AG04450 (cell line): ENCODE measurements around the gene TEKT3. TPM values are rescaled to one million over a fixed set of nuclear protein-coding genes. Genes with fewer than 3 reads are reported as not detected.

Experiments used
- CTCF ChIA-PET: fragments of 300-600, 350-600 bp; formaldehyde crosslinking; extraction: SDS; loops from one replicate; lab custom pipeline; 2022; ENCODE audit warnings: antibody characterized with exemption, inconsistent platforms; lab: Charles Lee
- POLR2A ChIA-PET: fragments of 350-600 bp; formaldehyde crosslinking; extraction: SDS; loops from one replicate; lab custom pipeline; 2021; ENCODE audit warnings: antibody characterized with exemption, inconsistent platforms; lab: Yijun Ruan, JAX
- DNase-seq: peaks from one replicate; pipeline ENCODE4 v3.0.0-alpha.2; 2011; ENCODE audit warnings: low read depth, low spot score
- H3K27ac ChIP-seq: one replicate; pipeline ENCODE4 v1.5.1; 2012; ENCODE audit warnings: low read depth, low read length, control low read depth
- H3K27me3 ChIP-seq: one replicate; pipeline ENCODE4 v1.6.0; 2012; ENCODE audit warnings: low read length; ENCODE audit not compliant: control insufficient read depth, insufficient read depth
- H3K4me3 ChIP-seq: 2 replicates; pipeline ENCODE4 v1.5.1; 2011; ENCODE audit warnings: mild to moderate bottlenecking, low read depth, low read length, control low read depth
- H3K9me3 ChIP-seq: 2 replicates; pipeline ENCODE4 v1.5.1; 2012; ENCODE audit warnings: low read length; ENCODE audit not compliant: control insufficient read depth, insufficient read depth
- CTCF ChIP-seq: IDR thresholded peaks from 2 replicates; pipeline ENCODE4 v1.5.1; 2011; ENCODE audit warnings: low read depth, low read length, control low read depth, inconsistent platforms
- polyA plus RNA-seq: library from polyadenylated mRNA; depleted of rRNA; stranded (reverse); fragments of >200 nt; gene quantifications from 2 replicates; pipeline ENCODE4 v1.2.3, GENCODE V29; 2011

The TEKT3 gene
- polyA plus RNA-seq, 1 experiment: 0.69 TPM

GRCh38 chr17:15378243-15378642 lies 36.8 kb upstream of the TEKT3 start:
- Histone ChIP-seq H3K4me3 (no peak overlapping the region), H3K27ac (no peak overlapping the region), H3K9me3 (no peaks in the 10 kb centered on the region), H3K27me3 (no peaks in the 10 kb centered on the region)
- no peak for DNase-seq
- ChIA-PET CTCF (interaction anchor here (2.1 to 2.2 kb wide), 2 partner anchors 115 to 125 kb away, joined by 6 to 9 read pairs; no protein-coding TSS in a partner anchor), POLR2A (interaction anchor here (0.9 to 1.0 kb wide), 2 partner anchors 31 to 118 kb away, joined by 4 to 7 read pairs; no protein-coding TSS in a partner anchor)
- TF ChIP-seq CTCF: no peak

GRCh38 chr17:15377616-15378015 lies 36.2 kb upstream of the TEKT3 start:
- ChIA-PET POLR2A (interaction anchor here (0.9 to 1.0 kb wide), 2 partner anchors 32 to 86 kb away, joined by 3 to 4 read pairs; no protein-coding TSS in a partner anchor), CTCF (interaction anchor here (0.5 to 2.2 kb wide), 3 partner anchors 56 to 125 kb away, joined by 3 to 9 read pairs (median 6); no protein-coding TSS in a partner anchor)
- no peak overlapping the region for H3K27ac ChIP-seq
- H3K9me3 ChIP-seq: no peaks in the 10 kb centered on the region
- TF ChIP-seq CTCF: no peak
- peak; percentile 13 for DNase-seq
- no peaks in the 10 kb centered on the region for H3K27me3 ChIP-seq
- H3K4me3 ChIP-seq: no peak overlapping the region

- POLR2A ChIA-PET: interaction anchor here (0.9 kb wide), 1 partner anchor 87 kb away, joined by 3 read pairs; no protein-coding TSS in a partner anchor
- Histone ChIP-seq H3K9me3 (no peaks in the 10 kb centered on the region), H3K4me3 (no peak overlapping the region), H3K27me3 (no peaks in the 10 kb centered on the region), H3K27ac (no peak overlapping the region)
- TF ChIP-seq CTCF: no peak; the same call in 1 of the 2 replicates
- no peak for DNase-seq
- CTCF ChIA-PET: interaction anchor here (0.5 to 2.2 kb wide), 3 partner anchors 56 to 126 kb away, joined by 3 to 9 read pairs (median 6); no protein-coding TSS in a partner anchor
These were observed 35.8 kb upstream of the TEKT3 start for GRCh38 chr17:15377200-15377599.

- ChIA-PET CTCF (no interaction called here), POLR2A (no interaction called here)
- H3K9me3 ChIP-seq: no peaks in the 10 kb centered on the region
- H3K27me3 ChIP-seq: no peaks in the 10 kb centered on the region
- H3K4me3 ChIP-seq: no peak overlapping the region
- TF ChIP-seq CTCF: no peak
- no peak for DNase-seq
- no peak overlapping the region for H3K27ac ChIP-seq
These were observed 30.2 kb upstream of the TEKT3 start for GRCh38 chr17:15371376-15372130.

- Histone ChIP-seq H3K9me3 (no peaks in the 10 kb centered on the region), H3K27ac (no peak overlapping the region), H3K4me3 (no peak overlapping the region), H3K27me3 (no peaks in the 10 kb centered on the region)
- ChIA-PET POLR2A (no interaction called here), CTCF (interaction anchor here (1.0 kb wide), 1 partner anchor 8 kb away, joined by 3 read pairs; no protein-coding TSS in a partner anchor)
- TF ChIP-seq CTCF: no peak
- no peak for DNase-seq
These were observed 27.2 kb upstream of the TEKT3 start for GRCh38 chr17:15368600-15368999.
